Stimulated activated CD8-positive, alpha-beta memory T cell treated with anti-CD3 and anti-CD28 coated beads, Interleukin-12 subunit alpha, Interleukin-12 subunit beta, amount 100 ng/mL, for 24 hours (primary cell): ENCODE data around the gene BICDL2.
A peak's percentile ranks its signal among the peaks of the same experiment; 100 is the strongest.

Experiments
- DNase-seq: peaks from one replicate; pipeline ENCODE4 v3.0.0-alpha.2; 2020; ENCODE audit errors: extremely low read depth

Gene BICDL2

GRCh38 chr16:3010510-3010909 is 26.2 kb downstream of the BICDL2 start:
- no peak for DNase-seq

GRCh38 chr16:3009568-3010390 is 27.0 kb downstream of the BICDL2 start:
- DNase-seq: no peak

DNA sequence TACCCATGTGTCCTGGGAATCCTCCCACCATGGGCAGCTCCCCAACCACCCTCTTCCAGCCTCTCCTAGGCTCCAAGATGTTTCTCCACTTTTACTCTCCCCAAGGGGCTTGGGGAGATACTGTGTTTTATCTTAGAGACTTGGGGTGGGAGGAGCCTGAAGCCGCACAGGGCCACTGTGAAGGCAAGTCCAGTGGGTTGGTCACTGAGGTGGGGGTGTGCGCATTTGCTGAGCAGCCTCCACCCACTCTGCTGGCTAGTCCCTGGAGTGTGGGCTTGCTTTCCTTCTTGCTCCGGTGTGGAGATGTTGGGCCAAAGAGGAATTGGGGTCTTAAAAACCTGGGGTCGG is 28.1 kb downstream of the BICDL2 start:
- no peak for DNase-seq

- no peak for DNase-seq
These were observed 28.6 kb downstream of the BICDL2 start for GRCh38 chr16:3007957-3008689.

GRCh38 chr16:3007059-3007956 is 29.4 kb downstream of the BICDL2 start:
- no peak for DNase-seq

DNA sequence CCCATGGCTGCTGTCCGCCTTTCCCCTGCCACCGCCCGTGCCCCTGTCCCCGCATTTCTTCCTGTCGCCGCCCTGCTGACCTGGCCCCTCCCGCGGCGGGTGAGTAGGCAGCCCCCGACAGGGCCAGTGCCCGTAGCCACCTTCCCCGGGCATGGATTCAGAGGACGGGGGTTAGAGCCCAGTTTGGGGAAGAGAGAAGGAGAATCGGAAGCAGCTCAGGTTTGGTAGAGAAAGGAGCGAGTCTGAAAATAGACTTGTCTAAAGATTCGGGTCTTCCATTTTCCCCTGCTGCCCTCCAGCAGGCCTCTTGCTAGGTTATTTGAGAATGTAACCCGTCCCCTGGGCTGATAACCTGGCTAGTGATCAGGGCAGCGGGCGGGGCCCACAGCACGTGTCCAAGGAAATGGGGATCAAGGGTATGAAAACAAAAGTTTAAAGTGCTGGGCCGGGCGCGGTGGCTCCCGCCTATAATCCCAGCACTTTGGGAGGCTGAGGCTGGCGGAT is 31.9 kb downstream of the BICDL2 start:
- no peak for DNase-seq

DNA sequence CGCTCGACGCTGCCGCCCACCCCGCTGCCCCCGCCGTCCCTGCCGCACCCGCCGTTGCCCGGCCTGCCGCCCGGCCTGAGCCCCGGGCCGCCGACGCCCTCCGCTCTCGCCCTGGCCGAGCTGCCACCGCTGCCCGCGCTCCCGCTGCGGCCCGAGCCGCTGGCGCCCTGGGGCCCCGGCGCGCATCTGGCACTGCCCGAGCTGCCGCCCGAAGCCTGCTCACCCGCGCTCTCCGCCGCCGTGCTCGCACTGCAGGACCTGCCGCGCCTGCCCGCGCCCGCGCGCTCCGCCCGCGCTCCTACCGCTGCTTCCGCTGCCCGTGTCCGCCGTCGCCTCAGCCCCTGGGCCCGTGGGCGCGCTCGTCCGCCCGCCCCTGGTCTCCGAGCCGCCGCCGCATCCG is 32.4 kb downstream of the BICDL2 start:
- no peak for DNase-seq

GRCh38 chr16:3003582-3004270 is 33.0 kb downstream of the BICDL2 start:
- peak; percentile 90 for DNase-seq

DNA sequence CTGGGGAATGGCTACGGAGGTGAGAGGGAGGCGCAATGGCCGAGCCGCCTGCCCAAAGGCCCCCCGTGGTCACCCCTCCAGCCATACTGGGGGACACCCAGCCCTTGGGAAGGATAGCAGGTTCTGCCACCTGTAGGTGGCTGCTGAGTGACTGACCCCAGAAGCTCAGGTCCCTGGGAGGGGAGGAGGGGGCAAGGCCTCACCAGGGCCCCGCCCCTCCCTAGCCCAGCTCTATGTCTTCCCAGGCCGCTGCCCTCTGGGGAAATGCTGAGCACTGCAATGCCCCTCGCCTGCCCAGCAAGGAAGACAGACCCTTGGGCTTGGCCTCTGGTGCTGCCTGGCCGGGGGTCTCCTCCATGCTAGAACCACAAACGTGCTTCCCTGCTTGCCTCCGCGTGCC is 35.4 kb downstream of the BICDL2 start:
- DNase-seq: no peak

GRCh38 chr16:3000540-3000939 is 36.2 kb downstream of the BICDL2 start:
- DNase-seq: no peak

DNA sequence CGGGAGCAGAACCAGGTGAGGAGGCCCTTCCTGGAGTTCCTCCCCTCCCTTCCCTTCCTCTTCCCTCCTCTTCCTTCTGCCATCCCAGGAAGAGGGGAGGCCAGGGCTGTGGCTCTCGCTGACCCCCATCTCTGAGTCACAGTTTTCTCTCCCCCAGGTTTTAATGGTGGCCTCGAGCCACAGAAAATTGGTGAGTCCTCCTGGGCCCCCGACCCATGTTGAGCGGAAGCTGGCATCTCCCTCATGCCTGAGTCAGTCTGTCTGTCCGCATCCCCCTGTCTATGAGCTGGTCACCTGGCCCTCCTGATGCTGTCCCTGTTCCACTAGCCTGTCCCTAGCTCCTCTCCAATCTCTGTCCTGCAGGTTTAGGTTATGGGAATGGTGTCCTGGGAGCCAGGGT is 36.8 kb downstream of the BICDL2 start:
- DNase-seq: no peak

DNA sequence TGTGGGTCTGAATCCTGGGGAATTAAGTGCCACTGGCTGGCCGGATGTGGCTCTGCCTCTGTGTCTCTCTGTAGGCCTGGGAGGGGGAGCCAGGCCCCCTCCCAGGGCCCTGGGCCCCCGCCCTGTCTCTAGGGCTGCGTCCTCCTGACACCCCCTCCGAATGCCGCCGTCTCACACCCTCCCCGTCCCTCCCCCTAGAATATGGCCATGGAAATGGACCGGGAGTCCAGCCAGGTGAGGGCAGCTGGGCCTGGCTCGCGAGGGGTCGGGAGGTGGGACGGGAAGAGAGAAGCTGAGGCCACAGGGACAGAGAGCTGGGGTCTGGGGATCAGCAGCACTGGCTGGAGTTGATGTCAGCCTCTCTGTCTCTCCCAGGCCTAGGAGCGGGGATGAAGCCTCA is 40.4 kb downstream of the BICDL2 start:
- DNase-seq: no peak

GRCh38 chr16:2992383-2993081 is 44.2 kb downstream of the BICDL2 start:
- no peak for DNase-seq

- DNase-seq: no peak
These were observed 45.0 kb downstream of the BICDL2 start for GRCh38 chr16:2991566-2992261.

DNA sequence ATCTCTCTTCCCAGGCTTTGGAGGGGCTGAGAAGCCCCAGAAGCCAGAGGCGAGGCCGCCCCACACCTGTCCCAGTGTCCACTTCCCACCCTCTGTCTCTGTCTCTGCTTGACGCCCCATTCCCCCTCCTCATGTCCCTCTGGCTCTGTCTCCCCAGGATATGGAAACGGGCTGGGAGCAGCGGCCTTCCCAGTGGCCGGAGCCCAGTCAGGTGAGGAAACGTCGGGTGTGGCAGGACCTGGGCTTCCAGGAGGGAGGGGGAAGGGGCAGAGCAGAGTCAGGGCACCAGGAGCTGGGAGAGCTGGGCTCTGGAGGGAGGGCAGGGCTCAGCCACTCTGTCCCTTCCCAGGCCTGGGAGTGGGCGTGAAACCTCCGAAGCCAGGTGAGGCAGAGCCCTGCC is 45.9 kb downstream of the BICDL2 start:
- DNase-seq: no peak

- DNase-seq: no peak
These were observed 48.1 kb downstream of the BICDL2 start for GRCh38 chr16:2988590-2989099.

GRCh38 chr16:2987833-2988232 is 48.9 kb downstream of the BICDL2 start:
- no peak for DNase-seq

DNA sequence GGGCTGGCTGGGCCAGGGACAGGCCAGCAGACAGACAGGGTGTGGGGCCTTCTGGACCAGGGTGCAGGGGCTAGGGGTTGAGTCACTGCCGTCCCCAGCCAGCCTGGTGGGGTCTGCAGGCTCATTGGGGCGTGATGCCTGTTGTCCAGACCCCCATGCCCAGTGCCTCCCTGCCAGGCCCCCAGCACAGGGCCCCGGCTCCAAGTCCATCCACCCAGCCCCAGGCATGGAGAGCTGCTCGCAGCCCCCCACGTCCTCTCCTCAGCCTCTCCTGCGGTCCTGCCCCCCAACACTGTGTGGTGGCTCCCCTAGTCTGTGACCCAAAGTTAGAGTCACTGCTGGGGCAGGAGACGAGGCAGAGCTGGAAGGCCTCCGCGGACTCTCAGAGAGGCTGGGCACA is 49.5 kb downstream of the BICDL2 start:
- DNase-seq: no peak

DNA sequence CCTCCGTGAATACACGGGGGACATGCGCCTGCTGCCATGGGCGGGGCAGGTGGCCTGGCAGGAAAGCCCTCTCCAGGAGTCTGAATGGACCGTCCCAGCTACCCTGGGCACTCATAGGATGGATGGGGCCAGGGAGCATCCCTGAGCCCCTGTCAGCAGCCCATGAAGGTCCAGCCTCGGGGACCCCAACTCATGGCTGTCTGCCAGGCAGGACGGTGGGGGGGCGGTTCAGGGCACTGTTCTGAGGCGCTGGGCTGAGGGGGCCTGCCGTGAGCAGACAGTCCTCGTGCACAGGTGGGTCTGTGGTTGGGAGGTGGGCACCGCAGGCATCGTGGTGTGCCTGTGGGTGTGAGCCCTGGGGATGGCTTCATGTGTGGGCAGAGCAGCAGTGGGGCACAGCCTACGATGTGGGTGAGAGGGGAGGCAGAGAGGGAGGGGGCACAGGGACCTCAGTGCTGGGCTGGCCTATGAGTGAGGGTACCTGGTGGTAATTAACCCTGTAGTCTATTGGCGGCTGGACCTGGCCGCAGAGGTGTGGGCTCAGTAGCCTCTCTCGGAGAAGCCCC is 50.0 kb downstream of the BICDL2 start:
- no peak for DNase-seq

DNA sequence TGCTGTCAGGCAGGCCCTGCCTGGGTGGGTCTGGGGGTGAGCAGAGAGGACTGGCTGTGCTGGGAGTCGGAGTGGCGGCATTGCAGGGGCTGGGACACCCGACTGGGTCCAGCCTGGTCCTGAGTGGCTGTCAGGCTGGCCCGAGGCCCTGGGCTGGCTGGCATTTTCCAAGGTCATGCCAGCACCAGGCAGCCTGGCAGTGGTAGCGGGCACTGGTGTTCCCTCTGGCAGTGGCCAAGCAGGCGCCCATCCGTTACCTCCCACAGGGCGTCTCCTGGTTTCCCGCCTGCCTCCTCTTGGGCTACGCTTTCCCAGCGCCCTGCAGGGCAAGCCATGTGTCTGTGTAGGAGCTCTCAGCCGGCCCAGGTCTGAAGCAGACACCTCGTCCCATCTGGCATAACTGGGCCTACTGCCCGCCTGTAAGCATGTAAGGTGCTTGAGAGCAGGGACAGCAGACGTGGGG is 50.8 kb downstream of the BICDL2 start:
- no peak for DNase-seq
